GM12891 (cell line): ENCODE measurements around the gene PATE4.
"Not testable (repeated sequence)": the region's sequence is repeated elsewhere in the genome, so short reads cannot be mapped to it uniquely, and the experiment has no call there.

Experiments
- DNase-seq: peaks from one replicate; pipeline ENCODE4 v3.0.0; 2011; ENCODE audit warnings: low spot score; ENCODE audit not compliant: insufficient read length
- FAIRE-seq: peaks from 2 replicates; lab custom pipeline; 2011; peaks lifted over from hg19 to GRCh38; lab: Jason Lieb, UNC
- PAX5 ChIP-seq: IDR thresholded peaks from 2 replicates; pipeline ENCODE4 v1.6.1; 2011; ENCODE audit warnings: low read length, moderate library complexity, mild to moderate bottlenecking; ENCODE audit not compliant: insufficient read depth, severe bottlenecking
- POLR2A ChIP-seq: IDR thresholded peaks from 2 replicates; pipeline ENCODE4 v1.6.1; 2011; ENCODE audit warnings: low read depth, low read length, control low read depth
- POLR2AphosphoS5 ChIP-seq: IDR thresholded peaks from 2 replicates; pipeline ENCODE4 v1.6.1; 2011; ENCODE audit warnings: low read depth, low read length, control low read depth
- POU2F2 ChIP-seq: IDR thresholded peaks from 2 replicates; pipeline ENCODE4 v1.6.1; 2011; ENCODE audit warnings: low read depth, mild to moderate bottlenecking, control low read depth, low read length, moderate library complexity
- SPI1 ChIP-seq: IDR thresholded peaks from 2 replicates; pipeline ENCODE4 v1.6.1; 2011; ENCODE audit warnings: low read depth, low read length, control low read depth
- TAF1 ChIP-seq: IDR thresholded peaks from 2 replicates; pipeline ENCODE4 v1.6.1; 2011; ENCODE audit warnings: low read depth, low read length, control low read depth

PATE4 gene

DNA sequence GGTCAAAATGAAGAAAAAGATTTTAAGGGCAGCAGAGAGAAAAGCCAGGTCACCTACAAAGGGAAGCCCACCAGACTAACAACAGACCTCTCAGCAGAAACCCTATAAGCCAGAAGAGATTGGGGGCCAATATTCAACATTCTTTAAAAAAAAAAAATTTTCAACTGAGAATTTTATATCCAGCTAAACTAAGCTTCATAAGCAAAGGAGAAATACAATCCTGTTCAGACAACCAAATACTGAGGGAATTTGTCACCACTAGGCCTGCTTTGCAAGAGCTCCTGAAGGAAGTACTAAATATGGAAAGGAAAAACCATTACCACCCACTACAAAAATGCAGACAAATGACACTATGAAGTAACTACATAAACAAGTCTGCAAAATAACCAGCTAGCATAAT lies 13.1 kb downstream of the PATE4 start:
- no peak for FAIRE-seq
- DNase-seq = no peak
- TF ChIP-seq TAF1 (no peak), POLR2AphosphoS5 (no peak), POLR2A (no peak), POU2F2 (no peak), SPI1 (no peak), PAX5 (no peak)

DNA sequence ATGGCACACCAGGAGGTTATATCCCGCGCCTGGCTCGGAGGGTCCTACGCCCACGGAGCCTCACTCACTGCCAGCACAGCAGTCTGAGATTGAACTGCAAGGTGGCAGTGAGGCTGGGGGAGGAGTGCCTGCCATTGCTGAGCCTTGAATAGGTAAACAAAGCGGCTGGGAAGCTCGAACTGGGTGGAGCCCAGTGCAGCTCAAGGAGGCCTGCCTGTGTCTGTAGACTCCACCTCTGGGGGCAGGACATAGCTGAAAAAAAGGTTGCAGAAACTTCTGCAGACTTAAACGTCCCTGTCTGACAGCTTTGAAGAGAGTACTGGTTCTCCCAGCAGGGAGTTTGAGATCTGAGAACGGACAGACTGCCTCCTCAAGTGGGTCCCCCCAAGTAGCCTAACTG lies 24.6 kb downstream of the PATE4 start:
- FAIRE-seq = not testable (repeated sequence)

DNA sequence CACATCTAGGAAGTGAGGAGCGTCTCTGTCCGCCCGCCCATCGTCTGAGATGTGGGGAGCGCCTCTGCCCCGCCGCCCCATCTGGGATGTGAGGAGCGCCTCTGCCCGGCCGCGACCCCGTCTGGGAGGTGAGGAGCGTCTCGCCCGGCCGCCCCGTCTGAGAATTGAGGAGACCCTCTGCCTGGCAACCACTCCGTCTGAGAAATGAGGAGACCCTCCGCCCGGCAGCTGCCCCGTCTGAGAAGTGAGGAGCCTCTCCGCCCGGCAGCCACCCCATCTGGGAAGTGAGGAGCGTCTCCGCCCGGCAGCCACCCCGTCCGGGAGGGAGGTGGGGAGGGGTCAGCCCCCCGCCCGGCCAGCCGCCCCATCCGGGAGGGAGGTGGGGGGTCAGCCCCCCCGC lies 29.7 kb downstream of the PATE4 start:
- DNase-seq, FAIRE-seq: not testable (repeated sequence)

More for the DNA sequence above, 24.6 kb downstream of the PATE4 start:
- DNase-seq = not testable (repeated sequence)

DNA sequence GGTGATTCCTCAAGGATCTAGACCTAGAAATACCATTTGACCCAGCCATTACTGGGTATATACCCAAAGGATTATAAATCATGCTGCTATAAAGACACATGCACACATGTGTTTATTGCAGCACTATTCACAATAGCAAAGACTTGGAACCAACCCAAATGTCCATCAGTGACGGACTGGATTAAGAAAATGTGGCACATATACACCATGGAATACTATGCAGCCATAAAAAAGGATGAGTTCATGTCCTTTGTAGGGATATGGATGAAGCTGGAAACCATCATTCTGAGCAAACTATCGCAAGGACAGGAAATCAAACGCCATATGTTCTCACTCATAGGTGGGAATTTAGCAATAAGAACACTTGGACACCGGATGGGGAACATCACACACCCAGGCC lies 32.2 kb downstream of the PATE4 start:
- not testable (repeated sequence) for FAIRE-seq, DNase-seq

DNA sequence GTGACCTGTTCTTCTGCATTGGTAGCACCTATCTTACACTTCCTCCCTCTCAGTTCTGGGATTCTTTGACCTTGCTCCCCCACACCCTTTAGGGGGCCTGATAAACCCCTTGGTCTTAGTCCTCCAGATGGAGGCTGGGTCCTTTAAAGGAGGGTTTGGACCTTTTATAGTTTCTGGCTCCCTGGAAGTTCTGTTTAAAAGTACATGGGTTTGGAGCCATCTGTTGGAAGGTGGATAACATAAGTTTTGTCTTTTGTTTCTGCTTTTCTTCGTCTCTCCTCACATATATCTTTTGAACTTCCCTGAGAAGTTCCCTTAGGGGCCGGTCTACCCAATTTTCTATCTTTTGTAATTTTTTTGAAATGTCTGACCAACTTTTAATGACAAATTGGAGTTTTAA lies 36.4 kb downstream of the PATE4 start:
- FAIRE-seq = no peak
- TF ChIP-seq POU2F2 = no peak
- TF ChIP-seq POLR2A = no peak
- TF ChIP-seq POLR2AphosphoS5 = no peak
- TF ChIP-seq PAX5 = no peak
- no peak for TF ChIP-seq SPI1
- no peak for DNase-seq

DNA sequence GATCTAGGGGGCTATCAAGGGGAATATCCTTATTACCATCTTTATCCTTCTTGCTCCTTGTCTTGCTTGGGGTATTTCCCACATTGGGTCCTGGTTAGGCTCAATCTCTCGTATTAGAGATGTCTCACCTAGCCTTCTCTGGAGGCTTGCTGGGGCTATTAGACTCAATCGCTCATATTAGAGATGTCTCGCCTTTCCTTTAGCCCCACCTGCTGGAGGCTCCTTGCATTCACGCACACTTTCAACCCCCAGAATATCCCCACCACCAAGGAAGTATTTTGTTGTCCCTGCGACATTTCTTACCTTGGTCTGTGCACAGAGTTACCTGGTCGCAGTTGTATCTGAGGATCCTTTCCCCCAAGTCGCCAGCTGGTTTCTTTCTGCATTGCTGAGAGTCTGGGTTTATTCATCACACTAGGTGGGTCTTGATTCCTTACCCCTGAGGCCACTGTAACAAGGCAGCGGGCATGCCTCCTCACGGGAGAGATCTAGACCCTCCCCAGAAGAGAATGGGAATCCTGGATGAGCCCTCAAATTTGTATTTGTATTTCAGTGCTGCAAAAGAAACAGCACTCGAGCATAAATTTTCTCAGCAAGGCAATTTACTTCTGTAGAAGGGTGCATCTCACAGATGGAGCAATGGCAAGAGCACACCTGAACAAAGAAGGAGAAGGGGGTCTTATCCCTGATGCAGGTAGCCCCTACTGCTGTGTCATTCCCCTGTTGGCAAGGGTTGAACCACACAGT lies 38.4 kb downstream of the PATE4 start:
- no peak for TF ChIP-seq POU2F2
- TF ChIP-seq POLR2A = no peak
- TF ChIP-seq POLR2AphosphoS5 = no peak
- no peak for TF ChIP-seq SPI1
- TF ChIP-seq TAF1 = no peak
- TF ChIP-seq PAX5 = no peak
- no peak for FAIRE-seq
- DNase-seq = no peak

DNA sequence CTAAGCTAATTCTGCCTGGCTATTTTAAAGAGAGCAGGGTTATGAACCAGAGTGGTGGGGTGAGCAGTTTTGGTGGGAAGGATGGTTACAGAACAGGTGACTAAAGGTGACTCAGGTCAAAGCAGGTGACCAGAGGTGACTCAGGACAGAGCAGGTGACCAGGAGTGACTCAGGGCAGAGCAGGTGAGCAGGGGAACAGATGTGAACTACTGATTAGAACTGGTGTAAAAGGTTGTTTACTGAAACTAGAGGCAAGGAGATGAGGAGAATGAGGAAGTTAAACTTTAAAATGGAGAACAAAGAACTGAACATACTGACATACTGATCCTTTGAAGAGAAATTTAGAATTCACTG lies 39.0 kb downstream of the PATE4 start:
- FAIRE-seq (no peak), DNase-seq (no peak)
- TF ChIP-seq SPI1 (no peak), PAX5 (no peak), POU2F2 (no peak), POLR2AphosphoS5 (no peak), POLR2A (no peak), TAF1 (no peak)

DNA sequence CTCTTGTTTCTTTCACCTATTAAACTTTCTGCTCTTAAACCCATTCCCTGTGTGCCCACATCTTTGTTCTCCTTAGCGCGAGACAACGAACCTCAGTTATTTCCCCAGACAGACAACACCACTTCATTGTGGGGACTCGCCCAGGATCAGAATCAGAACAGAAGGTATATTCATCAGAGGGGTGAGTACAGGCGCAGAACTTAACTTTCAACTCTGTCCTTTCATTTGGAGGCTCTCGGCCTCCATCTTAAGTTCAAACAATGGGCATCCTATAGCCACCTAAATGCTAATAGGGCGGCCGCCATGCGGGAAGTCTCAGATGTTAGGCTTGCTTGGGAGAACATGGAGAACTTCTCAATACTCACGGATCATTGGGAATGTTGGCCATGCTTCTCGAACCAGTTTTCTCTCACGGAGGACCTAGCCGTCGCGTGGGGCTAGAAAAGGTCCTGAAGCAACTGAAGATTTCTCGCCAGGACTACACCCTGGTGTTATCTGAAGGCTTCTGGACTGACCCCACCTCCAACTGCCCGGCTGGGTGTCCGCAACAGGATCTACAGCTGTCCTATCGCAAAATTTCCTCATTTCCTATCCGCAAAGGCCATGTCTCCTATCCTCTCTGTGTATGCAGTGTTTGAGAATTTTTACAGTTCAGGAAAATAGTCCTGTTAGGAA lies 40.9 kb downstream of the PATE4 start:
- FAIRE-seq (no peak), DNase-seq (no peak)
- TF ChIP-seq TAF1 (no peak), PAX5 (no peak), SPI1 (no peak), POU2F2 (no peak), POLR2AphosphoS5 (no peak), POLR2A (no peak)

DNA sequence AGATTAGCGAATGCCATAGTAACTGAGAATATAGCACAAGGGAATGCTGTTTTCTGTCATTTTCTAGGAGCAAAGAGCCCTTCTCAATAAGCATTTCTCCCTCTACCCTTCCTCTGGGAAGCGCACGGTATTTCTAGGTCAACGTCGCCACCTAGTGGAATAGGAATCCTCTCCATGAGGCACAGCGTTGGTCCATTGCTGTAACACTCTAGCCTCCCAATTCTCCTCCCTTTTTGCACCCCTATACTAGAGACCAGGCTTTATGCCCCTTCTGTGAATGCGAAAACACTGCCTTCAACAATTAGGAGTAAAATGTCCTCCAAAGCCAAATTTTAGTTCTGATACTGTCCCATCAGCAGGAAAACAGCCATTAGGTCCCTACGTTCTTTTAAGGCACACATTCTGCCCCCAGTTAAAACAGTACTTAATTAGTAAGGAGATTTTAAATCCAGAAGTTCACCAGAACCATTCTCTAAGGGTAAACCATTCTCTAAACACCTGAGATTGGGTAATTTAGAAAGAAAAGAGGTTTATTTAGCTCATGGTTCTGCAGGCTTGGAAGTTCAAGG lies 41.5 kb downstream of the PATE4 start:
- FAIRE-seq (peak; percentile 98), DNase-seq (peak; percentile 11)
- TF ChIP-seq POU2F2 (no peak), SPI1 (no peak), POLR2A (no peak), POLR2AphosphoS5 (no peak)

DNA sequence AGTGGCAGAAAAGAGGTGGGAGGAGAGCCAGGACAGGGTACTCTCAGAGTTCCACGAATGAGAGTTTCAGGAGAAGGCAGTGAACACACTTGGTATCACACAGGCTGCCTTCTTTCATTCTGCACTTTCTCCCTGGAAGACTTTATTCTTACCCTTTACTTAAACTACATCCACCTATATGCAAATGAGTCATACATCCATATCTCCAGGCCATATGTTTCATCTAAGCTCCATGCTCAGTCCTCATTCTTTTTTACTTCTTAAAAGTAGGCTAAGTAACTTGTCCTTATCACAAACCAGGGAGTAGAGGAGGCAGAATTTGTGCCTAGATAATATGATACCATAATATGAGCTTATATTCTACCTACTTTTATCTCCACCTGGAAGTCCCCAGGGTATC lies 48.2 kb downstream of the PATE4 start:
- no peak for DNase-seq
- no peak for TF ChIP-seq TAF1
- no peak for TF ChIP-seq SPI1
- TF ChIP-seq POLR2A = no peak
- no peak for TF ChIP-seq POU2F2
- TF ChIP-seq POLR2AphosphoS5 = no peak
- TF ChIP-seq PAX5 = no peak
- no peak for FAIRE-seq

DNA sequence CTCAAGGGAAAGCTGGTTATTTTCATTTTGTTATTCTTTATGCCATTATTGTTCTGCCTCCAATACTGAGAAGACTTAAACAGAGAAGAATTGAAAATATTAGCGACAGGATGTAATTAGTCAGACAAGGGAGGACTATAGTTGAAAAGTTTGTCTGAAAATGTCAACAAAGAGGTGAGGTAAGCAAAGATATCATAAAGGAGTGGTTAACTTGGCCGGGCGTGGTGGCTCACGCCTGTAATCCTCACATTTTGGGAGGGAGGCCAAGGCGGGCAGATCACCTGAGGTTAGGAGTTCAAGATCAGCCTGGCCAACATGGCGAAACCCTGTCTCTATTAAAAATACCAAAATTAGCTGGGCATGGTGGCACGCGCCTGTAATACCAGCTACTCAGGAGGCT lies 50.3 kb downstream of the PATE4 start:
- FAIRE-seq = no peak
- DNase-seq = no peak

More for the DNA sequence above, 50.3 kb downstream of the PATE4 start:
- TF ChIP-seq POLR2AphosphoS5 = no peak
- TF ChIP-seq POU2F2 = no peak
- no peak for TF ChIP-seq PAX5
